ENCODE data around the gene COQ5. TPM values are rescaled to one million over a fixed set of nuclear protein-coding genes. Genes with fewer than 3 reads are reported as not detected.

Gene COQ5
- total and polyA plus RNA-seq, 4 experiments from 2014 or later: 19.7 to 55.1 (median 28.4) TPM

DNA sequence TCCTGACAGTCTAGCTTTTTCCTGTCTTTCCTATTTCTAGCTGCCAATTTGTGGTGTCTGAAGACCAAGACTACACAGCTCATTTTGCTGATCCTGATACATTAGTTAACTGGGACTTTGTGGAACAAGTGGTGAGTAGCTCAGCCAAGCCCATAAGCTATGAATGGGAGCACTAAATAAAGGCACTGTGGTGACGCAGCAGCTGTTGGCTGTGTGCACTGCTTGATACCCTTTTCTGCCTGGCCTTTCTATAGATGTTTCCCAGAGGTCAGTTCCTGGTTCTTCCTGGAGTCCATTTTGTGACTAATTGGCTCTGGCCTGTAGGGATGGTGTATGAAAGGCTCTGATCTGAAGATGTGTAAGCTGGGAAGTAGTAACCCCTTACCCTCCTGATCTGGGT lies 25.7 kb upstream of the COQ5 start:
- Mint-ChIP-seq H3K27ac (peak overlapping the region in 2 of 7 donors; percentile 8 to 62), H3K4me3 (no peak overlapping the region), H3K36me3 (peaks cover 30 to 43% of the 10 kb centered on the region in 2 donors), H3K27me3 (no peaks in the 10 kb centered on the region), H3K9me3 (peaks cover 0 to 2% (median 0%) of the 10 kb centered on the region in 8 donors), H3K4me1 (peaks cover 6 to 21% (median 14%) of the 10 kb centered on the region in 4 donors)
- no peaks in the 10 kb centered on the region for H3K9me3 ChIP-seq (ENCODE audit: control insufficient read depth in 1 of 2, low read length in 2 of 2)
- peaks cover 11% of the 10 kb centered on the region for H3K4me1 ChIP-seq (ENCODE audit: insufficient read depth, low read length)
- peaks cover 44% of the 10 kb centered on the region for H3K36me3 ChIP-seq (ENCODE audit: insufficient read depth, low read length)
- no peak overlapping the region for H3K4me3 ChIP-seq (ENCODE audit: low read length in 2 of 2)
- no peaks in the 10 kb centered on the region for H3K27me3 ChIP-seq (ENCODE audit: insufficient read depth, low read length)
- H3K27ac ChIP-seq (ENCODE audit: low read depth, low read length): no peak overlapping the region
- ChIA-PET CTCF (ENCODE audit: partially characterized antibody) (interaction anchor here (1.6 kb wide), 1 partner anchor 26 kb away, joined by 3 read pairs; no protein-coding TSS in a partner anchor), POLR2A (ENCODE audit: partially characterized antibody) (interaction anchor here (0.8 kb wide), 1 partner anchor 20 kb away, joined by 3 read pairs; no protein-coding TSS in a partner anchor)
- no peak for DNase-seq
- intact Hi-C loops (cut with micrococcal nuclease): no loop called here

DNA sequence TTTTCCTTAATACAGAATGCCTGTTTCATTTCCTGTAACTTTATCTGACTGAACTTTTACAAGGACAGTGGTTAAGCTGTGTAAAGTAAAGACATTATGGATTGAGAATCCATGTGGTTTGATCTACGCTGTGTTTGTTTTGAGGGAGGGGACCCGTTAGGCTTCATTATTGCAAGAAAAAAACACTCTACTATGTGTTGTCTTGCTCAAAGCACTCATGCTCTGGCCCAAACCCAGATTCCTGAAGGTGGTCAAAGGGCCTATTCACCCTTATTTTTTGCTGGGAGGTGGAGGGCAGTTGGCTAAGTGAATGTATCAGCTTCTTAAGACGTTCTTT lies 17.1 kb upstream of the COQ5 start:
- peak overlapping the region in 2 of 7 donors; percentile 4 to 65 for H3K27ac Mint-ChIP-seq
- POLR2A ChIA-PET (ENCODE audit: partially characterized antibody): no interaction called here

DNA sequence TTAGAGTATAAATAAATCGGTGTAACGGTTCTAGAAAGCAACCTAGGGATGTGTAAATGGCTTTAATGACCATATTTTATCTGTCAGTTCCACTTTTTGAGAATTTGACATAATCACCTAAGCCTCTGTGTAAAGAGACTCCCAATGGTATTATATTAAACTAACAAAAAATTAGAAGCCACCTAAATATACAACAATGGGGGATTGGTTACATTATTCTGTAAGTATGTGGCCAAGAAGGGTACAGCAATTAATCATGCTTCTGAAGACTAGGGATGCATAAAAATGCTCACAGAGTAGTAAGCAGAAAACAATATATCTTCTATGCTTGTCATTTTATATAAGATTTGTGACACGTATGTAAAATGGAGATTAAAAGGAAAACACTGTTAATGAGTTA lies 15.7 kb upstream of the COQ5 start:
- peaks cover 33% of the 10 kb centered on the region for H3K36me3 ChIP-seq (ENCODE audit: insufficient read depth, low read length)
- ChIA-PET CTCF (ENCODE audit: partially characterized antibody) (no interaction called here), POLR2A (ENCODE audit: partially characterized antibody) (no interaction called here)

More for the DNA sequence above, 17.1 kb upstream of the COQ5 start:
- Histone ChIP-seq H3K4me3 (ENCODE audit: low read length in 2 of 2) (no peak overlapping the region), H3K9me3 (ENCODE audit: control insufficient read depth in 1 of 2, low read length in 2 of 2) (no peaks in the 10 kb centered on the region), H3K36me3 (ENCODE audit: insufficient read depth, low read length) (peaks cover 33% of the 10 kb centered on the region), H3K27ac (ENCODE audit: low read depth, low read length) (no peak overlapping the region), H3K4me1 (ENCODE audit: insufficient read depth, low read length) (peaks cover 37% of the 10 kb centered on the region), H3K27me3 (ENCODE audit: insufficient read depth, low read length) (no peaks in the 10 kb centered on the region)
- H3K9me3 Mint-ChIP-seq: peaks cover 0 to 2% (median 0%) of the 10 kb centered on the region in 8 donors
- DNase-seq: no peak
- H3K4me3 Mint-ChIP-seq: no peak overlapping the region
- peaks cover 6 to 13% of the 10 kb centered on the region in 2 donors for H3K36me3 Mint-ChIP-seq
- intact Hi-C loops (cut with micrococcal nuclease): no loop called here
- H3K4me1 Mint-ChIP-seq: peaks cover 9 to 34% (median 18%) of the 10 kb centered on the region in 4 donors
- CTCF ChIA-PET (ENCODE audit: partially characterized antibody): no interaction called here
- no peaks in the 10 kb centered on the region for H3K27me3 Mint-ChIP-seq

DNA sequence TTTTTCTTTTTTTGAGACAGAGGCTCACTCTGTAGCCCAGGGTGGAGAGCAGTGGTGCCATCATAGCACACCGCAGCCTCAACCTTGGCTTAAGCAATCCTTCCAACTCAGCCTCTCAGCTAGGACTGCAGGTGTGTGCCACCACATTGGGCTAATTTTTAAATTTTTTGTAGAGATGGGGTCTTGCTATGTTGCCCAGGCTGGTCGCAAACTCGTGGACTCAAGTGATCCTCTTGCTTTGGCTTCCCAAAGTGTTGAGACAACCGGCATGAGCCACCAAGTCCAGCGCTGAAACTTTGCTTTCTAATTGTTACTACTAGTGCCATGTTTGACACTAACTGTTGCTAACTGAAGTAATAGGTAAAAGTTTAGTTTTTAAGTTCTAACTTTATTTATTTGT lies 13.2 kb upstream of the COQ5 start:
- no peak overlapping the region for H3K27ac ChIP-seq (ENCODE audit: low read depth, low read length)
- H3K36me3 ChIP-seq (ENCODE audit: insufficient read depth, low read length): peaks cover 13% of the 10 kb centered on the region
- H3K27me3 ChIP-seq (ENCODE audit: insufficient read depth, low read length): no peaks in the 10 kb centered on the region
- intact Hi-C loops (cut with micrococcal nuclease): no loop called here
- Mint-ChIP-seq H3K4me3 (no peak overlapping the region), H3K27me3 (no peaks in the 10 kb centered on the region), H3K36me3 (peaks cover 13 to 38% of the 10 kb centered on the region in 2 donors), H3K27ac (peak overlapping the region in 1 of 7 donors; percentile 60), H3K4me1 (peaks cover 33 to 73% (median 51%) of the 10 kb centered on the region in 4 donors), H3K9me3 (peaks cover 0 to 2% (median 0%) of the 10 kb centered on the region in 8 donors)
- H3K9me3 ChIP-seq (ENCODE audit: control insufficient read depth in 1 of 2, low read length in 2 of 2): no peaks in the 10 kb centered on the region
- H3K4me3 ChIP-seq (ENCODE audit: low read length in 2 of 2): no peak overlapping the region
- H3K4me1 ChIP-seq (ENCODE audit: insufficient read depth, low read length): peaks cover 70% of the 10 kb centered on the region
- POLR2A ChIA-PET (ENCODE audit: partially characterized antibody): interaction anchor here (2.2 kb wide), 1 partner anchor 13 kb away, joined by 9 read pairs; the partner anchor contains the start of gene COQ5
- no peak for DNase-seq
- CTCF ChIA-PET (ENCODE audit: partially characterized antibody): no interaction called here

More for the DNA sequence above, 15.7 kb upstream of the COQ5 start:
- no peak for DNase-seq
- H3K4me1 ChIP-seq (ENCODE audit: insufficient read depth, low read length): peaks cover 50% of the 10 kb centered on the region
- Mint-ChIP-seq H3K4me3 (peak overlapping the region in 1 of 8 donors; percentile 17), H3K27ac (peak overlapping the region in 1 of 7 donors; percentile 37), H3K27me3 (no peaks in the 10 kb centered on the region), H3K9me3 (peaks cover 0 to 2% (median 0%) of the 10 kb centered on the region in 8 donors), H3K4me1 (peaks cover 12 to 47% (median 28%) of the 10 kb centered on the region in 4 donors), H3K36me3 (peaks cover 6 to 23% of the 10 kb centered on the region in 2 donors)
- no peak overlapping the region for H3K27ac ChIP-seq (ENCODE audit: low read depth, low read length)
- H3K9me3 ChIP-seq (ENCODE audit: control insufficient read depth in 1 of 2, low read length in 2 of 2): no peaks in the 10 kb centered on the region
- H3K27me3 ChIP-seq (ENCODE audit: insufficient read depth, low read length): no peaks in the 10 kb centered on the region
- intact Hi-C loops (cut with micrococcal nuclease): no loop called here
- no peak overlapping the region for H3K4me3 ChIP-seq (ENCODE audit: low read length in 2 of 2)

DNA sequence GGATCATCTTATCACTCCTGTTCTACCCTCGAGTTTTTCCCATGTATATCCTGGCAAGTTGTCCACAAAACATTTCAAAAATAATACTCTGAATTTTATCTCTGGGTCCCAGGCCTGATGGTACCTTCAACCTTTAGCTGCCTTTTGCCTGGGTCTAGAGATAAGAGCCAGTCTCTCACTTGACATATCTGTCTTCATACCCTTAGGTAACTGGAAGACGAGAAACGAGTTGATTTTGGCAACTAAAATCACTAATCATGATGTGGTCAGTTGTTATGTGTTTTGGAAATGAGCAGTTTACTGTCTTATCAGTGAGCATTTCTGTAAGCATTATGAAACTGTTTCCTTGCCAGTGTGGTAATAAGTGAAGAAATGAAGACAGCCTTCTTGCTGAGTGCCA lies 11.5 kb upstream of the COQ5 start:
- peak overlapping the region in 6 of 7 donors; percentile 32 to 65 (median 56) for H3K27ac Mint-ChIP-seq
- no peaks in the 10 kb centered on the region for H3K27me3 ChIP-seq (ENCODE audit: insufficient read depth, low read length)

DNA sequence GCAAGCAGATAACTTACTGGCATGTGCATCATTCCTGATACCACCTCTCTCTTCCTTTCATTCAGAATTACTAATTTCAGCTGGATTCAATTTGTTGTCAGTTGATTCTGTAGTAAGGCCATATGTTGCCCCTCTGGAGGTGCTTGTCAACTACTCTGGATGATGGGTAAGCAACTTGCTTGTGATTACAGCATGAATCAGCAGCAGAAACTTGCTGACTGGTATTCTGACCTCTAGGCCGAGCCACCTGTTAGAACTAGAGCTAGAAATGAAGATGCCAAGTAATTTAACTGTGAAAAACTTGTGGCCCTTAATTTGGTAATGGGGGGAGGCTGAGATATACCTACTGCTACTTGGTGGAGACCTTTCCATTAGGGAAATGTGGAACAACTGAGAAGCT lies 10.3 kb upstream of the COQ5 start:
- Mint-ChIP-seq H3K27me3 (no peaks in the 10 kb centered on the region), H3K9me3 (no peaks in the 10 kb centered on the region), H3K4me3 (peak overlapping the region in 6 of 8 donors; percentile 85 to 94 (median 93)), H3K27ac (peak overlapping the region in 6 of 7 donors; percentile 42 to 98 (median 86)), H3K36me3 (peaks cover 7 to 48% of the 10 kb centered on the region in 2 donors), H3K4me1 (peaks cover 50 to 82% (median 62%) of the 10 kb centered on the region in 4 donors)
- Histone ChIP-seq H3K36me3 (ENCODE audit: insufficient read depth, low read length) (no peaks in the 10 kb centered on the region), H3K27me3 (ENCODE audit: insufficient read depth, low read length) (no peaks in the 10 kb centered on the region), H3K4me3 (ENCODE audit: low read length in 2 of 2) (no peak overlapping the region), H3K9me3 (ENCODE audit: control insufficient read depth in 1 of 2, low read length in 2 of 2) (no peaks in the 10 kb centered on the region), H3K4me1 (ENCODE audit: insufficient read depth, low read length) (peaks cover 83% of the 10 kb centered on the region), H3K27ac (ENCODE audit: low read depth, low read length) (peak overlapping the region; percentile 14)
- no peak for DNase-seq
- CTCF ChIA-PET (ENCODE audit: partially characterized antibody): interaction anchor here (1.3 to 1.6 kb wide), 2 partner anchors 44 to 71 kb away, joined by 4 to 6 read pairs; no protein-coding TSS in a partner anchor
- intact Hi-C loops (cut with micrococcal nuclease): no loop called here
- POLR2A ChIA-PET (ENCODE audit: partially characterized antibody): interaction anchor here (2.1 kb wide), 1 partner anchor 37 kb away, joined by 9 read pairs; no protein-coding TSS in a partner anchor

More for the DNA sequence above, 11.5 kb upstream of the COQ5 start:
- POLR2A ChIA-PET (ENCODE audit: partially characterized antibody): interaction anchor here (2.2 kb wide), 1 partner anchor 11 kb away, joined by 9 read pairs; the partner anchor contains the start of gene COQ5
- Mint-ChIP-seq H3K4me1 (peaks cover 47 to 82% (median 59%) of the 10 kb centered on the region in 4 donors), H3K27me3 (no peaks in the 10 kb centered on the region), H3K4me3 (peak overlapping the region in 5 of 8 donors; percentile 21 to 58 (median 36)), H3K36me3 (peaks cover 7 to 45% of the 10 kb centered on the region in 2 donors), H3K9me3 (no peaks in the 10 kb centered on the region)
- CTCF ChIA-PET (ENCODE audit: partially characterized antibody): no interaction called here
- no peaks in the 10 kb centered on the region for H3K9me3 ChIP-seq (ENCODE audit: control insufficient read depth in 1 of 2, low read length in 2 of 2)
- peaks cover 87% of the 10 kb centered on the region for H3K4me1 ChIP-seq (ENCODE audit: insufficient read depth, low read length)
- DNase-seq: no peak
- H3K36me3 ChIP-seq (ENCODE audit: insufficient read depth, low read length): no peaks in the 10 kb centered on the region
- intact Hi-C loops (cut with micrococcal nuclease): no loop called here
- no peak overlapping the region for H3K27ac ChIP-seq (ENCODE audit: low read depth, low read length)
- H3K4me3 ChIP-seq (ENCODE audit: low read length in 2 of 2): no peak overlapping the region

DNA sequence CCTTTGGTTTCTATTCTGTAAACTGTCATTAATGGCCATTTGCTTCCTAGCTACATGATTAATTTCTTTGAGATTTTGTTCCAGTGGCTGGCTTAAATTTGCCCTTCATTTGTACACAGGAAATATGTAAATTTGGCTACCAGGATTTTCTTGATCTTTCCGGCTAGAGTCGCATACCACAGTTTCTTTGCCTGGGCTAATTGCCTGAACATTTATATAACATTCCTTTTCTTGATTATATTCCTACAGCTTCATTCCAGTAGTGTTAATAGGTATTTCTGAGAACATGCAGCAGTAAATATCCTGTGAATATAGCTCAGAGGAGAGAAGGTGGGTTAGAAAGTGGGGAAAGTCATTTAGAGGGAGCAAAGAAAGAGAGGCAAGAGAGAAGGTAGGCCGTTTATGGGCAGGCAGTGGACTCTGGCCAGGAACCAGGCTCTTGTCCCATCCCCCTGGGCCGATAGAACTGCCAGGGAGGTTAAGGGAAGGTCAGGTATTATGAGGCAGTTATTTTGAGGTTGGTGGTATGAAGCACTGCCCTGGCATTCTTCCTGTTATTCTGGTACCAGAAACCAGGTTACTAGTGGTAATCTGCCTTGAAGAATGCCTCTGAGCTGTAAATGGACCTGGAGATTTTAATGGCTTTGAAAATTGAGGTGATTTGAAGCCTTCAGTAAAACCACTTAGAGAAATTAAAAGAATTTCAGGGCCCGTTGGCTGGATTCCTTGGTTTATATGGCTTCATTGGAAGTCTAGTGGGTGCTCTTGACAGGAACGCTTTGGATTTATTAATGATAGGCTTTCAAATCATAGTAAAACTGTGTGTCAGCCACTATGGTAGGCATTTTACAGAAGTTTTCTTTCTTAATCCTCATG lies 9.6 kb upstream of the COQ5 start:
- peak overlapping the region; percentile 2 to 13 for H3K4me3 ChIP-seq (ENCODE audit: low read length in 2 of 2)
- peaks cover 7 to 51% of the 10 kb centered on the region in 2 donors for H3K36me3 Mint-ChIP-seq

More for the DNA sequence above, 9.6 kb upstream of the COQ5 start:
- Histone ChIP-seq H3K36me3 (ENCODE audit: insufficient read depth, low read length) (no peaks in the 10 kb centered on the region), H3K4me1 (ENCODE audit: insufficient read depth, low read length) (peaks cover 81% of the 10 kb centered on the region), H3K27me3 (ENCODE audit: insufficient read depth, low read length) (no peaks in the 10 kb centered on the region), H3K27ac (ENCODE audit: low read depth, low read length) (peak overlapping the region; percentile 47), H3K9me3 (ENCODE audit: control insufficient read depth in 1 of 2, low read length in 2 of 2) (no peaks in the 10 kb centered on the region)
- peak overlapping the region; percentile 74 to 94 (median 90) for H3K4me3 Mint-ChIP-seq
- intact Hi-C loops (cut with micrococcal nuclease): no loop called here
- H3K4me1 Mint-ChIP-seq: peaks cover 50 to 80% (median 65%) of the 10 kb centered on the region in 4 donors
- DNase-seq: no peak
- H3K9me3 Mint-ChIP-seq: peaks cover 0 to 2% (median 0%) of the 10 kb centered on the region in 8 donors
- ChIA-PET CTCF (ENCODE audit: partially characterized antibody) (interaction anchor here (0.7 to 1.6 kb wide), 5 partner anchors 10 to 796 kb away, joined by 3 to 6 read pairs (median 3); partner anchors contain the start of gene COQ5), POLR2A (ENCODE audit: partially characterized antibody) (interaction anchor here (0.9 to 2.1 kb wide), 6 partner anchors 9 to 247 kb away, joined by 3 to 9 read pairs (median 6); partner anchors contain the start of genes COQ5, POP5 and RNU4-2)
- H3K27ac Mint-ChIP-seq: peak overlapping the region; percentile 75 to 98 (median 84)
- H3K27me3 Mint-ChIP-seq: no peaks in the 10 kb centered on the region
